CD14-positive monocyte (primary cell): ENCODE results near the gene CROCC2. TPM values are rescaled to one million over a fixed set of nuclear protein-coding genes. Genes with fewer than 3 reads are reported as not detected.

Experiments used
- DNase-seq, 3 donors: peaks; one replicate each; pipeline ENCODE4 v3.0.0-alpha.2; 2011 to 2022
- H2AFZ ChIP-seq: 2 replicates; pipeline ENCODE4 v1.6.0; 2012; ENCODE audit warnings: mild to moderate bottlenecking, low read depth, low read length, inconsistent platforms; ENCODE audit not compliant: insufficient read depth, poor library complexity, severe bottlenecking
- H3K27ac ChIP-seq, 2 donors: 1 replicate in 1 of 2; 2 replicates in 1 of 2; pipeline ENCODE4 v1.5.1; 2012 to 2013; ENCODE audit warnings: low read length in 2 of 2, control low read depth in 1 of 2, inconsistent platforms in 1 of 2, low read depth in 1 of 2, mild to moderate bottlenecking in 1 of 2
- H3K27me3 ChIP-seq, 2 donors: one replicate each; pipeline versions ENCODE4 v1.6.0 to v1.6.1; 2011 to 2013; ENCODE audit warnings: low read length in 2 of 2; ENCODE audit not compliant: control insufficient read depth in 2 of 2, insufficient read depth in 2 of 2
- H3K36me3 ChIP-seq, 2 donors: replicated peaks in 1 of 2; 1 replicate in 1 of 2; 2 replicates in 1 of 2; pipeline versions ENCODE4 v1.5.1 to v1.6.1; 2012 to 2013; ENCODE audit warnings: low read length in 2 of 2, control low read depth in 1 of 2, inconsistent platforms in 1 of 2, mild to moderate bottlenecking in 1 of 2; ENCODE audit not compliant: insufficient read depth in 2 of 2, control insufficient read depth in 1 of 2
- H3K4me1 ChIP-seq, 2 donors: 1 replicate in 1 of 2; 2 replicates in 1 of 2; pipeline versions ENCODE4 v1.5.1 to v1.6.1; 2012 to 2013; ENCODE audit warnings: low read length in 2 of 2, control low read depth in 1 of 2, inconsistent platforms in 1 of 2, mild to moderate bottlenecking in 1 of 2, moderate library complexity in 1 of 2; ENCODE audit not compliant: insufficient read depth in 2 of 2, control insufficient read depth in 1 of 2
- H3K4me2 ChIP-seq: replicated peaks from 2 replicates; pipeline ENCODE3; 2012; ENCODE audit warnings: low read length, moderate library complexity, mild to moderate bottlenecking; ENCODE audit not compliant: poor library complexity, severe bottlenecking; ENCODE audit errors: extremely low read depth
- H3K4me3 ChIP-seq, 3 experiments: fragments of 200-600 bp in 1 of 3; sonication (generic) in 1 of 3; replicated peaks in 1 of 3; 1 replicate in 2 of 3; 2 replicates in 1 of 3; pipeline ENCODE4 v1.5.1; 2011 to 2013; ENCODE audit warnings: low read length in 3 of 3, mild to moderate bottlenecking in 3 of 3, control low read depth in 2 of 3, low read depth in 2 of 3, inconsistent platforms in 1 of 3, moderate library complexity in 1 of 3
- H3K79me2 ChIP-seq: 2 replicates; pipeline ENCODE4 v1.6.0; 2012; ENCODE audit warnings: mild to moderate bottlenecking, control low read depth, inconsistent platforms, low read length, moderate library complexity; ENCODE audit not compliant: insufficient read depth
- H3K9ac ChIP-seq: 2 replicates; pipeline ENCODE4 v1.6.0; 2017; ENCODE audit warnings: low read length, mild to moderate bottlenecking; ENCODE audit not compliant: insufficient read depth, poor library complexity, severe bottlenecking
- H3K9me3 ChIP-seq, 2 donors: replicated peaks in 1 of 2; 1 replicate in 1 of 2; 2 replicates in 1 of 2; pipeline versions ENCODE4 v1.5.1 to v1.6.1; 2012 to 2013; ENCODE audit warnings: low read length in 2 of 2, control low read depth in 1 of 2; ENCODE audit not compliant: control insufficient read depth in 1 of 2, insufficient read depth in 1 of 2
- H4K20me1 ChIP-seq: 2 replicates; pipeline ENCODE4 v1.6.0; 2012; ENCODE audit warnings: mild to moderate bottlenecking, low read length, control low read depth, moderate library complexity; ENCODE audit not compliant: insufficient read depth
- H3K27ac Mint-ChIP-seq, 7 donors: one replicate each; pipeline ENCODE4 v1.8.0; 2020; ENCODE audit warnings: mild to moderate bottlenecking in 7 of 7, mixed read lengths in 7 of 7, moderate library complexity in 6 of 7, inconsistent platforms in 2 of 7
- H3K27me3 Mint-ChIP-seq, 3 donors: one replicate each; pipeline ENCODE4 v1.8.0; 2021 to 2022; ENCODE audit warnings: low read depth in 3 of 3, mild to moderate bottlenecking in 3 of 3, mixed read lengths in 3 of 3, moderate library complexity in 3 of 3, inconsistent platforms in 1 of 3
- H3K36me3 Mint-ChIP-seq, 2 donors: one replicate each; pipeline ENCODE4 v1.8.0; 2020; ENCODE audit warnings: mixed read lengths in 2 of 2, inconsistent platforms in 1 of 2, mild to moderate bottlenecking in 1 of 2
- H3K4me1 Mint-ChIP-seq: one replicate; pipeline ENCODE4 v1.8.0; 2020; ENCODE audit warnings: mild to moderate bottlenecking, mixed read lengths
- H3K4me3 Mint-ChIP-seq, 2 donors: one replicate each; pipeline ENCODE4 v1.8.0; 2020; ENCODE audit warnings: mild to moderate bottlenecking in 2 of 2, mixed read lengths in 2 of 2, moderate library complexity in 1 of 2
- H3K9me3 Mint-ChIP-seq, 7 donors: one replicate each; pipeline ENCODE4 v1.8.0; 2020 to 2022; ENCODE audit warnings: mixed read lengths in 7 of 7, mild to moderate bottlenecking in 6 of 7, moderate library complexity in 6 of 7, inconsistent platforms in 2 of 7
- CTCF ChIP-seq: fragments of 200-600 bp; IDR thresholded peaks from one replicate; pipeline ENCODE4 v1.8.0; 2022; ENCODE audit warnings: antibody characterized with exemption, mild to moderate bottlenecking
- WGBS: methylation state at CpG from one replicate; pipeline ENCODE4 v1.1.5; 2013; ENCODE audit warnings: missing lambda C conversion rate; ENCODE audit not compliant: insufficient coverage; 5-methylcytosine and 5-hydroxymethylcytosine counted together
- intact Hi-C, 2 donors: fragments of 100-400 bp; cut with micrococcal nuclease; formaldehyde crosslinking; loops; one replicate each; pipeline versions ENCODE4 v1.15.0 to v1.15.1; 2023
- polyA plus RNA-seq, 3 donors: library from polyadenylated mRNA; depleted of rRNA in 1 of 3; unstranded in 2 of 3; stranded (reverse) in 1 of 3; fragments of 300-500 nt in 2 of 3; fragments of >200 nt in 1 of 3; fragmentation: Illumina TruSeq in 2 of 3; gene quantifications; 1 replicate in 2 of 3; 2 replicates in 1 of 3; pipeline ENCODE4 v1.2.3, GENCODE V29; 2012 to 2021

The CROCC2 gene
- polyA plus RNA-seq, 3 donors, result 0.15 TPM; not detected in 2

GRCh38 chr2:240932724-240933047 is 26.6 kb downstream of the CROCC2 start:
- Histone ChIP-seq H3K9me3 (no peaks in the 10 kb centered on the region), H3K27ac (no peak overlapping the region), H3K27me3 (no peaks in the 10 kb centered on the region), H2AFZ (no peak overlapping the region), H4K20me1 (no peaks in the 10 kb centered on the region), H3K4me3 (no peak overlapping the region), H3K4me1 (no peaks in the 10 kb centered on the region), H3K9ac (no peak overlapping the region), H3K4me2 (no peak overlapping the region), H3K79me2 (no peaks in the 10 kb centered on the region), H3K36me3 (no peaks in the 10 kb centered on the region)
- peaks cover 0 to 9% (median 5%) of the 10 kb centered on the region in 7 donors for H3K9me3 Mint-ChIP-seq
- H3K27me3 Mint-ChIP-seq, result peaks cover 3 to 6% (median 5%) of the 10 kb centered on the region in 3 donors
- H3K27ac Mint-ChIP-seq, result no peak overlapping the region
- WGBS, result 95% methylated on average over 11 of the region's 11 CpGs
- H3K4me3 Mint-ChIP-seq, result no peak overlapping the region
- TF ChIP-seq CTCF, result no peak
- no peak for DNase-seq
- no peaks in the 10 kb centered on the region for H3K4me1 Mint-ChIP-seq
- intact Hi-C loops, result no loop called here
- no peaks in the 10 kb centered on the region for H3K36me3 Mint-ChIP-seq

- H2AFZ ChIP-seq, result no peak overlapping the region
- intact Hi-C loops, result no loop called here
- Mint-ChIP-seq H3K36me3 (no peaks in the 10 kb centered on the region), H3K27ac (no peak overlapping the region), H3K4me1 (no peaks in the 10 kb centered on the region), H3K4me3 (no peak overlapping the region), H3K9me3 (peaks cover 0 to 9% (median 4%) of the 10 kb centered on the region in 7 donors), H3K27me3 (peaks cover 3 to 6% (median 5%) of the 10 kb centered on the region in 3 donors)
- no peaks in the 10 kb centered on the region for H4K20me1 ChIP-seq
- H3K4me2 ChIP-seq, result no peak overlapping the region
- H3K9ac ChIP-seq, result no peak overlapping the region
- no peaks in the 10 kb centered on the region for H3K4me1 ChIP-seq
- WGBS, result 95% methylated on average over 24 of the region's 30 CpGs
- no peaks in the 10 kb centered on the region for H3K79me2 ChIP-seq
- H3K9me3 ChIP-seq, result no peaks in the 10 kb centered on the region
- H3K36me3 ChIP-seq, result no peaks in the 10 kb centered on the region
- no peak for DNase-seq
- TF ChIP-seq CTCF, result no peak
- H3K27ac ChIP-seq, result no peak overlapping the region
- no peaks in the 10 kb centered on the region for H3K27me3 ChIP-seq
- no peak overlapping the region for H3K4me3 ChIP-seq
Observed at GRCh38 chr2:240933048-240933965, 27.2 kb downstream of the CROCC2 start.
